WTC11 (cell line): Measurements from ENCODE around the gene C6orf118. TPM values are rescaled to one million over a fixed set of nuclear protein-coding genes. Genes with fewer than 3 reads are reported as not detected.

Source experiments
- ATAC-seq: fragments of 200-7000 bp; cut with Tn5 transposase; 2 replicates; pipeline ENCODE4 v1.10.0; 2021; ENCODE audit warnings: mild to moderate bottlenecking, moderate library complexity
- CTCF ChIA-PET: fragments of 300-600 bp; sonication (Branson Sonifier 250); formaldehyde crosslinking; loops from one replicate; lab custom pipeline; 2021; ENCODE audit warnings: antibody characterized with exemption; lab: Charles Lee
- POLR2A ChIA-PET: fragments of 350-600 bp; sonication (Branson Sonifier 250); formaldehyde crosslinking; loops from one replicate; lab custom pipeline; 2021; ENCODE audit warnings: antibody characterized with exemption; lab: Charles Lee
- DNase-seq: peaks from one replicate; pipeline ENCODE4 v3.0.0; 2021; ENCODE audit warnings: low spot score
- H3K27ac Mint-ChIP-seq: 2 replicates; pipeline ENCODE4 v1.8.0; 2021; ENCODE audit warnings: mixed read lengths
- H3K27me3 Mint-ChIP-seq: 2 replicates; pipeline ENCODE4 v1.8.0; 2021; ENCODE audit warnings: low read depth, mild to moderate bottlenecking, moderate library complexity, mixed read lengths
- H3K36me3 Mint-ChIP-seq: 2 replicates; pipeline ENCODE4 v1.8.0; 2021; ENCODE audit warnings: mixed read lengths
- H3K4me1 Mint-ChIP-seq: 2 replicates; pipeline ENCODE4 v1.8.0; 2022; ENCODE audit warnings: mixed read lengths
- H3K4me3 Mint-ChIP-seq: 2 replicates; pipeline ENCODE4 v1.8.0; 2021; ENCODE audit warnings: mild to moderate bottlenecking, moderate library complexity, mixed read lengths
- H3K9me3 Mint-ChIP-seq: 2 replicates; pipeline ENCODE4 v1.8.0; 2021; ENCODE audit warnings: mixed read lengths
- CREB1 ChIP-seq: sonication (generic); formaldehyde crosslinking; IDR thresholded peaks from 2 replicates; pipeline ENCODE4 v1.8.0; 2023; ENCODE audit warnings: mild to moderate bottlenecking, missing genetic modification reagents
- EMX1 ChIP-seq: fragments of 250-450 bp; sonication (Bioruptor Pico); IDR thresholded peaks from 2 replicates; pipeline ENCODE4 v1.8.0; 2021; ENCODE audit warnings: mild to moderate bottlenecking
- GABPB1 ChIP-seq: sonication (generic); formaldehyde crosslinking; IDR thresholded peaks from 2 replicates; pipeline ENCODE4 v1.8.1; 2023; ENCODE audit warnings: mild to moderate bottlenecking, missing genetic modification reagents
- KAT7 ChIP-seq: sonication (generic); formaldehyde crosslinking; IDR thresholded peaks from 2 replicates; pipeline ENCODE4 v1.8.1; 2023; ENCODE audit warnings: missing genetic modification reagents, mild to moderate bottlenecking, borderline replicate concordance
- MYBL2 ChIP-seq: sonication (generic); formaldehyde crosslinking; IDR thresholded peaks from 2 replicates; pipeline ENCODE4 v1.8.1; 2023; ENCODE audit warnings: mild to moderate bottlenecking, moderate library complexity, missing genetic modification reagents
- OVOL2 ChIP-seq: fragments of 250-450 bp; sonication (Bioruptor Pico); IDR thresholded peaks from 2 replicates; pipeline ENCODE4 v1.9.0; 2021; ENCODE audit warnings: mild to moderate bottlenecking, borderline replicate concordance
- PRRX2 ChIP-seq: fragments of 250-450 bp; sonication (Bioruptor Pico); IDR thresholded peaks from 2 replicates; pipeline ENCODE4 v1.8.0; 2021; ENCODE audit warnings: mild to moderate bottlenecking
- TCF7 ChIP-seq: sonication (generic); formaldehyde crosslinking; IDR thresholded peaks from 2 replicates; pipeline ENCODE4 v1.8.0; 2022; ENCODE audit warnings: mild to moderate bottlenecking, low read depth, missing genetic modification reagents, moderate library complexity
- TEAD4 ChIP-seq: sonication (generic); formaldehyde crosslinking; IDR thresholded peaks from 2 replicates; pipeline ENCODE4 v1.8.0; 2022; ENCODE audit warnings: mild to moderate bottlenecking, missing genetic modification reagents
- TP53 ChIP-seq: sonication (generic); formaldehyde crosslinking; IDR thresholded peaks from 2 replicates; pipeline ENCODE4 v1.8.1; 2023; ENCODE audit warnings: mild to moderate bottlenecking, missing genetic modification reagents
- ZNF219 ChIP-seq: sonication (generic); formaldehyde crosslinking; IDR thresholded peaks from 2 replicates; pipeline ENCODE4 v1.8.0; 2023; ENCODE audit warnings: missing genetic modification reagents, mild to moderate bottlenecking, borderline replicate concordance
- ZNF263 ChIP-seq: sonication (generic); formaldehyde crosslinking; IDR thresholded peaks from 2 replicates; pipeline ENCODE4 v1.8.1; 2022; ENCODE audit warnings: low read depth, mild to moderate bottlenecking, moderate library complexity, missing genetic modification reagents
- total RNA-seq: library from RNA; stranded (reverse); gene quantifications from 3 replicates; pipeline ENCODE4 v1.2.3, GENCODE V29; 2021
- TF ChIP-seq, protein P1 (sequence below): sonication (generic); formaldehyde crosslinking; IDR thresholded peaks from 2 replicates; pipeline ENCODE4 v1.8.0; 2023; ENCODE audit warnings: missing genetic modification reagents, mild to moderate bottlenecking, borderline replicate concordance
- TF ChIP-seq, protein P2 (sequence below): fragments of 250-450 bp; sonication (Bioruptor Pico); IDR thresholded peaks from 2 replicates; pipeline ENCODE4 v1.8.0; 2021; ENCODE audit warnings: mild to moderate bottlenecking
- TF ChIP-seq, protein P3 (sequence below): sonication (generic); formaldehyde crosslinking; IDR thresholded peaks from 2 replicates; pipeline ENCODE4 v1.8.1; 2023; ENCODE audit warnings: mild to moderate bottlenecking, missing genetic modification reagents
- TF ChIP-seq, protein P4 (sequence below): sonication (generic); formaldehyde crosslinking; IDR thresholded peaks from 2 replicates; pipeline ENCODE4 v1.8.0; 2022; ENCODE audit warnings: mild to moderate bottlenecking, missing genetic modification reagents
- TF ChIP-seq, protein P5 (sequence below): sonication (generic); formaldehyde crosslinking; IDR thresholded peaks from 2 replicates; pipeline ENCODE4 v1.8.1; 2023; ENCODE audit warnings: mild to moderate bottlenecking, moderate library complexity, missing genetic modification reagents
- TF ChIP-seq, protein P6 (sequence below): sonication (generic); formaldehyde crosslinking; IDR thresholded peaks from 2 replicates; pipeline ENCODE4 v1.8.1; 2022; ENCODE audit warnings: missing genetic modification reagents, borderline replicate concordance

C6orf118 gene
- total RNA-seq, 1 experiment from 2014 or later = 0.22 TPM

DNA sequence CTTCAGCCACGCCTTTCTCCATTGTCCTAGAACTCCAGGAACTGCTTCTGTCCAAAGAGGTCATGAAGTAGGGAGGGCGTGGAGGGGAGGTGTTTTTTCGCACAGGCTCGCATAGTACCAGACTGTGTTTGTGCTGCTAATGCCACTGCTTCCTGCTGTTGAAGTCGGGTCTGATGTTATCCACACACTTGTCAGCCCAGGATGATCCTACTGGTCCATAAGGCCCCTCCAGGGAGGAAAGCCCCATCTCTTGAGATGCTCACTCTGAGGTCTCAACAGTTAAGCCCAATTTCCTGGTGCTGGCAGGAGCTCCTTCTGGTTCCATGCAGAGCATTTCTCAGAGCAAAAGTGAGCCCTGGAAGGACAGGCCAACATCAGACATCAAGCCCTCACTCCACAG, 65.6 kb downstream of the C6orf118 start (continued):
- TF ChIP-seq, protein P1, sequence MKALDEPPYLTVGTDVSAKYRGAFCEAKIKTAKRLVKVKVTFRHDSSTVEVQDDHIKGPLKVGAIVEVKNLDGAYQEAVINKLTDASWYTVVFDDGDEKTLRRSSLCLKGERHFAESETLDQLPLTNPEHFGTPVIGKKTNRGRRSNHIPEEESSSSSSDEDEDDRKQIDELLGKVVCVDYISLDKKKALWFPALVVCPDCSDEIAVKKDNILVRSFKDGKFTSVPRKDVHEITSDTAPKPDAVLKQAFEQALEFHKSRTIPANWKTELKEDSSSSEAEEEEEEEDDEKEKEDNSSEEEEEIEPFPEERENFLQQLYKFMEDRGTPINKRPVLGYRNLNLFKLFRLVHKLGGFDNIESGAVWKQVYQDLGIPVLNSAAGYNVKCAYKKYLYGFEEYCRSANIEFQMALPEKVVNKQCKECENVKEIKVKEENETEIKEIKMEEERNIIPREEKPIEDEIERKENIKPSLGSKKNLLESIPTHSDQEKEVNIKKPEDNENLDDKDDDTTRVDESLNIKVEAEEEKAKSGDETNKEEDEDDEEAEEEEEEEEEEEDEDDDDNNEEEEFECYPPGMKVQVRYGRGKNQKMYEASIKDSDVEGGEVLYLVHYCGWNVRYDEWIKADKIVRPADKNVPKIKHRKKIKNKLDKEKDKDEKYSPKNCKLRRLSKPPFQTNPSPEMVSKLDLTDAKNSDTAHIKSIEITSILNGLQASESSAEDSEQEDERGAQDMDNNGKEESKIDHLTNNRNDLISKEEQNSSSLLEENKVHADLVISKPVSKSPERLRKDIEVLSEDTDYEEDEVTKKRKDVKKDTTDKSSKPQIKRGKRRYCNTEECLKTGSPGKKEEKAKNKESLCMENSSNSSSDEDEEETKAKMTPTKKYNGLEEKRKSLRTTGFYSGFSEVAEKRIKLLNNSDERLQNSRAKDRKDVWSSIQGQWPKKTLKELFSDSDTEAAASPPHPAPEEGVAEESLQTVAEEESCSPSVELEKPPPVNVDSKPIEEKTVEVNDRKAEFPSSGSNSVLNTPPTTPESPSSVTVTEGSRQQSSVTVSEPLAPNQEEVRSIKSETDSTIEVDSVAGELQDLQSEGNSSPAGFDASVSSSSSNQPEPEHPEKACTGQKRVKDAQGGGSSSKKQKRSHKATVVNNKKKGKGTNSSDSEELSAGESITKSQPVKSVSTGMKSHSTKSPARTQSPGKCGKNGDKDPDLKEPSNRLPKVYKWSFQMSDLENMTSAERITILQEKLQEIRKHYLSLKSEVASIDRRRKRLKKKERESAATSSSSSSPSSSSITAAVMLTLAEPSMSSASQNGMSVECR (CRISPR knock-in tag) = no peak
- TF ChIP-seq KAT7 (CRISPR knock-in tag) = no peak
- TF ChIP-seq, all 79 proteins: peak for 0

DNA sequence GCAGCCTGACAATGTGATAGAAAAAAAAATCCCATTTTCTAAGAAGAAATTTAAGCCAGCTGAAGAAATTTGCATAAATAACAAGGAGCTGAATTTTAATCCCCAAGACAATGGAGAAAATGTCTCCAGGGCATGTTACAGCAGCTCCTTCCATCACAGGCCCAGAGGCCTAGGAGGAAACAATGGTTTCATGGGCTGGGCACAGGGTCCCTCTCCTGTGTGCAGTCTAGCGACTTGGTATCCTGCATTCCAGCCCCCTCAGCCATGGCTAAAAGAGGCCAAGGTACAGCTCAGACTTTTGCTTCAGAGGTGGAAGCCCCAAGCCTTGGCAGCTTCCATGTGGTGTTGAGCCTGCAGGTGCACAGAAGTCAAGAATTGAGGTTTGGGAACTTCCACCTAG, 73.1 kb downstream of the C6orf118 start:
- peaks cover 3% of the 10 kb centered on the region; the same call in 1 of the 2 replicates for H3K27me3 Mint-ChIP-seq
- no peak for DNase-seq
- H3K27ac Mint-ChIP-seq = no peak overlapping the region
- no peaks in the 10 kb centered on the region for H3K4me1 Mint-ChIP-seq
- H3K9me3 Mint-ChIP-seq = peaks cover 58% of the 10 kb centered on the region
- TF ChIP-seq KAT7 (CRISPR knock-in tag) = no peak
- TF ChIP-seq, protein P2, sequence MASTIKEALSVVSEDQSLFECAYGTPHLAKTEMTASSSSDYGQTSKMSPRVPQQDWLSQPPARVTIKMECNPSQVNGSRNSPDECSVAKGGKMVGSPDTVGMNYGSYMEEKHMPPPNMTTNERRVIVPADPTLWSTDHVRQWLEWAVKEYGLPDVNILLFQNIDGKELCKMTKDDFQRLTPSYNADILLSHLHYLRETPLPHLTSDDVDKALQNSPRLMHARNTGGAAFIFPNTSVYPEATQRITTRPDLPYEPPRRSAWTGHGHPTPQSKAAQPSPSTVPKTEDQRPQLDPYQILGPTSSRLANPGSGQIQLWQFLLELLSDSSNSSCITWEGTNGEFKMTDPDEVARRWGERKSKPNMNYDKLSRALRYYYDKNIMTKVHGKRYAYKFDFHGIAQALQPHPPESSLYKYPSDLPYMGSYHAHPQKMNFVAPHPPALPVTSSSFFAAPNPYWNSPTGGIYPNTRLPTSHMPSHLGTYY = no peak
- TF ChIP-seq, protein P3, sequence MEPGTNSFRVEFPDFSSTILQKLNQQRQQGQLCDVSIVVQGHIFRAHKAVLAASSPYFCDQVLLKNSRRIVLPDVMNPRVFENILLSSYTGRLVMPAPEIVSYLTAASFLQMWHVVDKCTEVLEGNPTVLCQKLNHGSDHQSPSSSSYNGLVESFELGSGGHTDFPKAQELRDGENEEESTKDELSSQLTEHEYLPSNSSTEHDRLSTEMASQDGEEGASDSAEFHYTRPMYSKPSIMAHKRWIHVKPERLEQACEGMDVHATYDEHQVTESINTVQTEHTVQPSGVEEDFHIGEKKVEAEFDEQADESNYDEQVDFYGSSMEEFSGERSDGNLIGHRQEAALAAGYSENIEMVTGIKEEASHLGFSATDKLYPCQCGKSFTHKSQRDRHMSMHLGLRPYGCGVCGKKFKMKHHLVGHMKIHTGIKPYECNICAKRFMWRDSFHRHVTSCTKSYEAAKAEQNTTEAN (CRISPR knock-in tag) = no peak
- TF ChIP-seq ZNF219 (CRISPR knock-in tag) = no peak
- TF ChIP-seq, protein P4, sequence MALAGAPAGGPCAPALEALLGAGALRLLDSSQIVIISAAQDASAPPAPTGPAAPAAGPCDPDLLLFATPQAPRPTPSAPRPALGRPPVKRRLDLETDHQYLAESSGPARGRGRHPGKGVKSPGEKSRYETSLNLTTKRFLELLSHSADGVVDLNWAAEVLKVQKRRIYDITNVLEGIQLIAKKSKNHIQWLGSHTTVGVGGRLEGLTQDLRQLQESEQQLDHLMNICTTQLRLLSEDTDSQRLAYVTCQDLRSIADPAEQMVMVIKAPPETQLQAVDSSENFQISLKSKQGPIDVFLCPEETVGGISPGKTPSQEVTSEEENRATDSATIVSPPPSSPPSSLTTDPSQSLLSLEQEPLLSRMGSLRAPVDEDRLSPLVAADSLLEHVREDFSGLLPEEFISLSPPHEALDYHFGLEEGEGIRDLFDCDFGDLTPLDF (CRISPR knock-in tag) = no peak
- TF ChIP-seq MYBL2 (CRISPR knock-in tag) = no peak
- TF ChIP-seq, protein P5, sequence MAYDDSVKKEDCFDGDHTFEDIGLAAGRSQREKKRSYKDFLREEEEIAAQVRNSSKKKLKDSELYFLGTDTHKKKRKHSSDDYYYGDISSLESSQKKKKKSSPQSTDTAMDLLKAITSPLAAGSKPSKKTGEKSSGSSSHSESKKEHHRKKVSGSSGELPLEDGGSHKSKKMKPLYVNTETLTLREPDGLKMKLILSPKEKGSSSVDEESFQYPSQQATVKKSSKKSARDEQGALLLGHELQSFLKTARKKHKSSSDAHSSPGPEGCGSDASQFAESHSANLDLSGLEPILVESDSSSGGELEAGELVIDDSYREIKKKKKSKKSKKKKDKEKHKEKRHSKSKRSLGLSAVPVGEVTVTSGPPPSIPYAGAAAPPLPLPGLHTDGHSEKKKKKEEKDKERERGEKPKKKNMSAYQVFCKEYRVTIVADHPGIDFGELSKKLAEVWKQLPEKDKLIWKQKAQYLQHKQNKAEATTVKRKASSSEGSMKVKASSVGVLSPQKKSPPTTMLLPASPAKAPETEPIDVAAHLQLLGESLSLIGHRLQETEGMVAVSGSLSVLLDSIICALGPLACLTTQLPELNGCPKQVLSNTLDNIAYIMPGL (CRISPR knock-in tag) = no peak
- TF ChIP-seq, protein P6, sequence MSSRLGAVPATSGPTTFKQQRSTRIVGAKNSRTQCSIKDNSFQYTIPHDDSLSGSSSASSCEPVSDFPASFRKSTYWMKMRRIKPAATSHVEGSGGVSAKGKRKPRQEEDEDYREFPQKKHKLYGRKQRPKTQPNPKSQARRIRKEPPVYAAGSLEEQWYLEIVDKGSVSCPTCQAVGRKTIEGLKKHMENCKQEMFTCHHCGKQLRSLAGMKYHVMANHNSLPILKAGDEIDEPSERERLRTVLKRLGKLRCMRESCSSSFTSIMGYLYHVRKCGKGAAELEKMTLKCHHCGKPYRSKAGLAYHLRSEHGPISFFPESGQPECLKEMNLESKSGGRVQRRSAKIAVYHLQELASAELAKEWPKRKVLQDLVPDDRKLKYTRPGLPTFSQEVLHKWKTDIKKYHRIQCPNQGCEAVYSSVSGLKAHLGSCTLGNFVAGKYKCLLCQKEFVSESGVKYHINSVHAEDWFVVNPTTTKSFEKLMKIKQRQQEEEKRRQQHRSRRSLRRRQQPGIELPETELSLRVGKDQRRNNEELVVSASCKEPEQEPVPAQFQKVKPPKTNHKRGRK = no peak
- no peak for TF ChIP-seq TEAD4
- TF ChIP-seq OVOL2 (CRISPR knock-in tag) = no peak
- TF ChIP-seq TCF7 (CRISPR knock-in tag) = no peak
- TF ChIP-seq ZNF263 (CRISPR knock-in tag) = no peak
- no peak for TF ChIP-seq GABPB1
- TF ChIP-seq PRRX2 (CRISPR knock-in tag) = no peak
- TF ChIP-seq EMX1 (CRISPR knock-in tag) = no peak
- TF ChIP-seq TP53 (CRISPR knock-in tag) = no peak
- TF ChIP-seq CREB1 (CRISPR knock-in tag) = no peak
- ChIA-PET CTCF (no interaction called here), POLR2A (no interaction called here)
- peaks cover 42% of the 10 kb centered on the region for H3K36me3 Mint-ChIP-seq
- H3K4me3 Mint-ChIP-seq = no peak overlapping the region
- ATAC-seq = no peak
